Measurements from ENCODE around the gene CCDC69.

Gene CCDC69

GRCh38 chr5:151138114-151138513 lies 85.8 kb downstream of the CCDC69 start:
- H3K9me3 ChIP-seq (ENCODE audit: control insufficient read depth in 1 of 2, low read length in 2 of 2), result no peaks in the 10 kb centered on the region
- H3K27ac ChIP-seq (ENCODE audit: low read depth, low read length), result no peak overlapping the region
- H3K36me3 ChIP-seq (ENCODE audit: control insufficient read depth in 1 of 2, insufficient read depth in 2 of 2, low read length in 2 of 2), result peaks cover 11 to 50% of the 10 kb centered on the region in 2 donors
- H3K4me1 ChIP-seq (ENCODE audit: control insufficient read depth in 1 of 2, insufficient read depth in 2 of 2, low read length in 2 of 2), result peaks cover 6% of the 10 kb centered on the region in 2 donors
- H3K4me3 ChIP-seq (ENCODE audit: low read depth in 1 of 2, low read length in 2 of 2), result no peak overlapping the region
- H3K9ac ChIP-seq (ENCODE audit: low read depth in 1 of 2, low read length in 2 of 2), result no peak overlapping the region
- H3K27me3 ChIP-seq (ENCODE audit: control insufficient read depth in 1 of 2, insufficient read depth in 2 of 2, low read length in 2 of 2), result no peaks in the 10 kb centered on the region

DNA sequence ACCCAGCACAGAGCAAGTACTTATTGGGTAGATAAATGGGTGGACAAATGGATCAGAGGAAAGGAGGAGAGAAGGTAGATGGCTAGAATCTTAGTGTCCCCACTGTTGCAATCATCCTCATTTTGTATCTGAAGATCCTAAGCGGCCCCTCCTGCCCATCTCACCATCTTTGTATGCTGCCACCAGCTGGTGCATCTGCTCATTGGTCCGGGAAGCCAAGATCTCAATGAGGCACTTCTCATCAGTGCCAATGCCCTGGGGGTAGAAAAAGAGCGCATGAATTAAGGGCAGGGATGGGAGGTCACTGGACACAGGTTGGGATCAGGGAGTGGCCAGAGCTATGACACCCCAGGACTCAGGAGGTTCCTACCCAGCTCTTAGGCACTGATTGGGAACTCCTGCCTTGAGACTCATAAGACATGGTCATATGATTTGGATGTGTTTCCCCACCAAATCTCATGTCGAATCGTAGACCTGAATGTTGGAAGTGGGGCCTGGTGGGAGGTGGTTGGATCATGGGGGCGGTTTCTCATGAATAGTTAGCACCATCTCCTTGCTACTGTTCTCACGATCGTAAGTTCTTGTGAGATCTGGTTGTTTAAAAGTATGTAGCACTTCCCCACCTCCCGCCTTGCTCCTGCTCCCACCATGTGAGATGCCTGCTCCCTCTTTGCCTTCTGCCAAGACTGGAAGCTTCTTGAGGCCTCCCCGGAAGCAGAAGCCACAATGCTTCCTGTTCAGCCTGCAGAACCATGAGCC lies 86.6 kb downstream of the CCDC69 start:
- peaks cover 11 to 56% of the 10 kb centered on the region in 2 donors for H3K36me3 ChIP-seq (ENCODE audit: control insufficient read depth in 1 of 2, insufficient read depth in 2 of 2, low read length in 2 of 2)

GRCh38 chr5:151134228-151134627 lies 89.7 kb downstream of the CCDC69 start:
- Histone ChIP-seq H3K4me1 (ENCODE audit: control insufficient read depth in 1 of 2, insufficient read depth in 2 of 2, low read length in 2 of 2) (peaks cover 9 to 11% of the 10 kb centered on the region in 2 donors), H3K9me3 (ENCODE audit: control insufficient read depth in 1 of 2, low read length in 2 of 2) (no peaks in the 10 kb centered on the region), H3K36me3 (ENCODE audit: control insufficient read depth in 1 of 2, insufficient read depth in 2 of 2, low read length in 2 of 2) (peaks cover 11 to 63% of the 10 kb centered on the region in 2 donors), H3K27me3 (ENCODE audit: control insufficient read depth in 1 of 2, insufficient read depth in 2 of 2, low read length in 2 of 2) (no peaks in the 10 kb centered on the region), H3K4me3 (ENCODE audit: low read depth in 1 of 2, low read length in 2 of 2) (no peak overlapping the region), H3K27ac (ENCODE audit: low read depth, low read length) (no peak overlapping the region), H3K9ac (ENCODE audit: low read depth in 1 of 2, low read length in 2 of 2) (no peak overlapping the region)

More for the DNA sequence above, 86.6 kb downstream of the CCDC69 start:
- Histone ChIP-seq H3K27ac (ENCODE audit: low read depth, low read length) (no peak overlapping the region), H3K9me3 (ENCODE audit: control insufficient read depth in 1 of 2, low read length in 2 of 2) (no peaks in the 10 kb centered on the region), H3K27me3 (ENCODE audit: control insufficient read depth in 1 of 2, insufficient read depth in 2 of 2, low read length in 2 of 2) (no peaks in the 10 kb centered on the region), H3K4me3 (ENCODE audit: low read depth in 1 of 2, low read length in 2 of 2) (no peak overlapping the region), H3K9ac (ENCODE audit: low read depth in 1 of 2, low read length in 2 of 2) (no peak overlapping the region), H3K4me1 (ENCODE audit: control insufficient read depth in 1 of 2, insufficient read depth in 2 of 2, low read length in 2 of 2) (peaks cover 6% of the 10 kb centered on the region in 2 donors)

DNA sequence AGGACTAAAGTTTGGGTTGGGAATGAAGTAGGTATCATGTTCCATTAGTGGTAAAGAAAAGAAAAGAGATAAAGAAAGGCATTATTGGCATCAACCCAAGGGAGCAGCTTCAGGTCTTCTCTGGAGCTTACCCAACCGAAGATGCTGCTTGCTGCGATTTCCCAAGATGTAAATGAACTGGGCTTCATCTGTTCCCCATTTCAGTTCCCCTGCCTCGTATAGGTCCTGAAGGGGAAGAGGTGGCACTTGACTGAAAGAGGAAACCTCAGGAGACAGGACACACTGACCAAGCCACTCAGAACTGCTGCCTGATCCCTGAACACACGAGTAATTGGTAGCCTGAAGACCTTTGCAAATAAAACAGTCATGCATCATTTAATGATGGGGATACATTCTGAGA lies 90.9 kb downstream of the CCDC69 start:
- no peaks in the 10 kb centered on the region for H3K27me3 ChIP-seq (ENCODE audit: control insufficient read depth in 1 of 2, insufficient read depth in 2 of 2, low read length in 2 of 2)
- H3K9me3 ChIP-seq (ENCODE audit: control insufficient read depth in 1 of 2, low read length in 2 of 2), result no peaks in the 10 kb centered on the region
- no peak overlapping the region for H3K27ac ChIP-seq (ENCODE audit: low read depth, low read length)
- H3K4me1 ChIP-seq (ENCODE audit: control insufficient read depth in 1 of 2, insufficient read depth in 2 of 2, low read length in 2 of 2), result peaks cover 9 to 11% of the 10 kb centered on the region in 2 donors
- peaks cover 8 to 65% of the 10 kb centered on the region in 2 donors for H3K36me3 ChIP-seq (ENCODE audit: control insufficient read depth in 1 of 2, insufficient read depth in 2 of 2, low read length in 2 of 2)
- H3K9ac ChIP-seq (ENCODE audit: low read depth in 1 of 2, low read length in 2 of 2), result no peak overlapping the region
- H3K4me3 ChIP-seq (ENCODE audit: low read depth in 1 of 2, low read length in 2 of 2), result no peak overlapping the region

Measured in duodenal mucosa (tissue), 2 donors.